Right lobe of liver (tissue), 6 donors: Measurements from ENCODE around the gene SVBP. TPM values are rescaled to one million over a fixed set of nuclear protein-coding genes. Genes with fewer than 3 reads are reported as not detected.
A peak's percentile ranks its signal among the peaks of the same experiment; 100 is the strongest.

Source experiments
- ATAC-seq, 4 donors: fragments of 200-7000 bp; cut with Tn5 transposase; one replicate each; pipeline ENCODE4 v1.9.1; 2020; ENCODE audit warnings: mild to moderate bottlenecking in 4 of 4, moderate library complexity in 4 of 4
- DNase-seq, 3 donors: peaks; one replicate each; pipeline ENCODE4 v3.0.0-alpha.2; 2020
- H3K27ac ChIP-seq, 3 donors: fragments of 200-600 bp; one replicate each; pipeline ENCODE4 v1.8.0; 2022
- H3K27me3 ChIP-seq, 2 donors: fragments of 200-600 bp; one replicate each; pipeline ENCODE4 v1.8.0; 2022
- H3K36me3 ChIP-seq, 4 donors: fragments of 200-600 bp; sonication (generic) in 1 of 4; one replicate each; pipeline versions ENCODE4 v1.5.1 to v1.8.0; 2017 to 2022; ENCODE audit warnings: control low read depth in 1 of 4
- H3K4me1 ChIP-seq, 4 donors: fragments of 200-600 bp; sonication (generic) in 1 of 4; one replicate each; pipeline versions ENCODE4 v1.5.1 to v1.8.0; 2017 to 2022; ENCODE audit warnings: control low read depth in 1 of 4
- H3K4me3 ChIP-seq, 3 donors: fragments of 200-600 bp; one replicate each; pipeline ENCODE4 v1.8.0; 2022
- H3K9me3 ChIP-seq, 4 donors: fragments of 200-600 bp; sonication (generic) in 1 of 4; one replicate each; pipeline versions ENCODE4 v1.5.1 to v1.8.0; 2017 to 2022; ENCODE audit warnings: control low read depth in 1 of 4
- POLR2A ChIP-seq: fragments of 450-650 bp; IDR thresholded peaks from one replicate; pipeline ENCODE4 v1.6.1; 2017; ENCODE audit warnings: antibody characterized with exemption, mild to moderate bottlenecking
- WGBS: methylation state at CpG from one replicate; pipeline ENCODE4 v1.1.6; 2018; ENCODE audit warnings: low coverage, low lambda C conversion rate; ENCODE audit not compliant: insufficient coverage; ENCODE audit errors: missing lambda C conversion rate; 5-methylcytosine and 5-hydroxymethylcytosine counted together
- intact Hi-C, 2 donors: fragments of 100-400 bp; cut with DNase I; formaldehyde crosslinking; loops; one replicate each; pipeline versions ENCODE4 v1.11.2 to v1.14.1; 2022
- total RNA-seq, 6 experiments: library from RNA; depleted of rRNA in 2 of 6; stranded (reverse); fragments of >200 nt in 2 of 6; fragmentation: NEBNext Ultra II Directional in 3 of 6; extraction: Animal tissue kit (Norgen Biotek cat#: 25700) in 3 of 6; gene quantifications; one replicate each; pipeline versions ENCODE4 v1.1.0 to v1.2.4, GENCODE V29; 2016 to 2023
- TF ChIP-seq, protein P1 (sequence below), 4 donors: fragments of 200-600 bp in 3 of 4; fragments of 450-650 bp in 1 of 4; IDR thresholded peaks; one replicate each; pipeline versions ENCODE4 v1.5.1 to v1.8.0; 2016 to 2022; ENCODE audit warnings: antibody characterized with exemption in 4 of 4, mild to moderate bottlenecking in 2 of 4
- donor health status: DM: no; HTN: yes; CAD: no.
- donor health status: DM: no; HTN: no; CAD: no.
- donor health status: DM: no; HTN: no; CAD: no.
- donor health status: DM: no; HTN: yes; CAD: no.
- donor health status: DM: no; HTN: yes; CAD: no.

Gene SVBP
- total RNA-seq, 6 experiments from 2014 or later: 6.0 to 12.8 (median 10.6) TPM

DNA sequence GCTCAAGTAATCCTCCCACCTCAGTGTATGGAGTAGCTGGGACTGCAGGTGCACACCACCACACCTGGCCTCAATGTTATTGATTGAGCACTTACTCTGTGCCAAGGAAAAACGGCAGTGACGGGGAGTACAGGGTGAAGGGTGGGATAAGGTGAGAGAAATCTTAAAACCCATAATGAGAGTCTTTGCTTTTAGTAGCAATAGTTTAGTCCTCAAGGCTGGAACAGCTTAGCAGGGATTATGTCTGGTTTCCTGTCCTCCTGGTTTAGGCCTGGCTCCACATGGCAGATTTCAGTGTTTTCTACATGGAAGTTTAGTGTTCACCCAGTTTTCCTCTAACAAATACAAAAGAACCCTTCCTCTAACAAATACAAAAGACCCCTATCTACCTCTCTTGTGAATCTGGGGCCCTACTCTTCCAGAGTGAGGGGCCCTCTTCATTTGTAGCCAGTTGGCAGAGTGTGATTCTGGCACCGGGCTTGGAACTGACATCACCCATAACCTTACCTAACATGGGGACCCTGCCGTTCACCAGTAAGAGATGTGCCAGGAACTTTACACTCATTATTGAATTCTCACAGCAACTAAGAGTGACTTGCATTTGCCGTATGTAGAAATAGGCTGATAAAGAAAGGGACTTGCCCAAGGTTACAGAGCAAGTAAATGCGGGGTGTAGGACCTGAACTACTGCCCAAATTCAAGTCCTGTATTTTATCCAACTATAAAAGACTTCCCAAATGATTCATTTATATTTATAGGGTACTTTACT lies 36.1 kb upstream of the SVBP start:
- H3K36me3 ChIP-seq: peaks cover 0 to 13% (median 6%) of the 10 kb centered on the region in 4 donors
- ATAC-seq (peak in 3 of 4 donors; percentile 35 to 82 (median 67)), DNase-seq (no peak)
- intact Hi-C loops: no loop called here
- H3K4me1 ChIP-seq: peaks cover 0 to 6% (median 0%) of the 10 kb centered on the region in 4 donors
- no peaks in the 10 kb centered on the region for H3K9me3 ChIP-seq
- WGBS: 42% methylated on average over 6 of the region's 6 CpGs
- no peaks in the 10 kb centered on the region for H3K27me3 ChIP-seq
- no peak for TF ChIP-seq POLR2A
- TF ChIP-seq, protein P1, sequence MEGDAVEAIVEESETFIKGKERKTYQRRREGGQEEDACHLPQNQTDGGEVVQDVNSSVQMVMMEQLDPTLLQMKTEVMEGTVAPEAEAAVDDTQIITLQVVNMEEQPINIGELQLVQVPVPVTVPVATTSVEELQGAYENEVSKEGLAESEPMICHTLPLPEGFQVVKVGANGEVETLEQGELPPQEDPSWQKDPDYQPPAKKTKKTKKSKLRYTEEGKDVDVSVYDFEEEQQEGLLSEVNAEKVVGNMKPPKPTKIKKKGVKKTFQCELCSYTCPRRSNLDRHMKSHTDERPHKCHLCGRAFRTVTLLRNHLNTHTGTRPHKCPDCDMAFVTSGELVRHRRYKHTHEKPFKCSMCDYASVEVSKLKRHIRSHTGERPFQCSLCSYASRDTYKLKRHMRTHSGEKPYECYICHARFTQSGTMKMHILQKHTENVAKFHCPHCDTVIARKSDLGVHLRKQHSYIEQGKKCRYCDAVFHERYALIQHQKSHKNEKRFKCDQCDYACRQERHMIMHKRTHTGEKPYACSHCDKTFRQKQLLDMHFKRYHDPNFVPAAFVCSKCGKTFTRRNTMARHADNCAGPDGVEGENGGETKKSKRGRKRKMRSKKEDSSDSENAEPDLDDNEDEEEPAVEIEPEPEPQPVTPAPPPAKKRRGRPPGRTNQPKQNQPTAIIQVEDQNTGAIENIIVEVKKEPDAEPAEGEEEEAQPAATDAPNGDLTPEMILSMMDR (IDR thresholded peaks at IDR 0.05): no peak
- peak overlapping the region in 1 of 3 donors; percentile 13 for H3K27ac ChIP-seq
- H3K4me3 ChIP-seq: no peak overlapping the region

DNA sequence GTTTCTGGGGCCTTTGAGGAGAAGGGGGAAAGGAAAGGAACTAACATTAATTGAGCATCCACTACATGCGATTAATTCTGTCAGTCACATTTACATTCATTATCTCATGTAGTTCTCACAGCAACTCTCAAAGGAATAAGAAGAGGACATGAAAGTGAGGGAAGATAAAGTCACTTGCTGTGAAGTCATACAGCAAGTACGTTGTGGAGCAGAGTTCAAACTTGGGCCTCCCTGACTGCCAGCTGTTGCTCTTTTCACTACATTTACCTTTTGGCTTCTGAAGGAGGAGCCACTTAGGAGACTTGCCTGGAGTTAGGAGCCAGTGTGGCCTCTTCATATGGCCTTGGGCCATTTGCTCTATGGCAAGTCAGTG lies 35.4 kb upstream of the SVBP start:
- Histone ChIP-seq H3K27ac (no peak overlapping the region), H3K9me3 (no peaks in the 10 kb centered on the region), H3K4me1 (peaks cover 0 to 11% (median 2%) of the 10 kb centered on the region in 4 donors), H3K4me3 (no peak overlapping the region), H3K36me3 (peaks cover 0 to 13% (median 6%) of the 10 kb centered on the region in 4 donors), H3K27me3 (no peaks in the 10 kb centered on the region)
- peak in 3 of 4 donors; percentile 15 to 39 (median 19) for ATAC-seq
- TF ChIP-seq, protein P1 (IDR thresholded peaks at IDR 0.05): no peak
- 50% methylated on average over 2 of the region's 2 CpGs for WGBS
- DNase-seq: no peak
- intact Hi-C loops: no loop called here

DNA sequence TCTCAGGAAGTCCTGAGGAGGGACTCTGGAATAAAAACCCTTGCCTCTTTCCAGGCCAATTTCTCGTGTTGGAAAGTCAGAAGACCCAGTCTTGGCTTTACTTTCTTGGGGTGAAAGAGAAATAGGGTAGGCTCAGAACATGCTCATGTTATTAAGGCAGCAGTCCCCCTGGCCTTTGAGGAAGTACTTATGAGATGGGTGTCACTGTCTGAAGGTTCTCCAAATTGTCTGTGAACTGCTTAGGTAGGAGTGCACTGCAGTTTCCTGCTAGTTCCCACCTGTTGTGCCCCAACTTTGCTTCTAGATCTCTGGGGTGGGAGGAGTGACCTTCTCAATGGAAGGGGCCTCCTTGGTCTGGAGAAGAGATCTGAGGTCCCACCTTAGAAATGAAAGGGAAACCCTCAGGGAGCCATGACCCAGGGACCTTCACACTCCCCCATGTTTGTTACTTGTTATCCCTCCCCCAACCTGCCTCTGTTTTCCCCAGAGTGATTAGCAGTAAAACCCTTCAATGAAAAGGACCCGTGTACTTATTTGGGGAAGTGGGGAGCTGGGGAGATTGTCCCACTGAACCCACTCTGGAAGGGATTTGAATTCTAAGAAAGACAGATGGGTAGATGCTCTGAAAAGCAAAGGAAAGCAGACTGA lies 34.9 kb upstream of the SVBP start:
- DNase-seq: no peak
- no peak overlapping the region for H3K27ac ChIP-seq
- H3K4me3 ChIP-seq: no peak overlapping the region
- H3K27me3 ChIP-seq: no peaks in the 10 kb centered on the region
- 94% methylated on average over 2 of the region's 2 CpGs for WGBS
- peaks cover 0 to 13% (median 6%) of the 10 kb centered on the region in 4 donors for H3K36me3 ChIP-seq
- no peaks in the 10 kb centered on the region for H3K9me3 ChIP-seq
- ATAC-seq: no peak
- peaks cover 0 to 16% (median 4%) of the 10 kb centered on the region in 4 donors for H3K4me1 ChIP-seq
- intact Hi-C loops: no loop called here
- no peak for TF ChIP-seq POLR2A
- TF ChIP-seq, protein P1 (IDR thresholded peaks at IDR 0.05): no peak

DNA sequence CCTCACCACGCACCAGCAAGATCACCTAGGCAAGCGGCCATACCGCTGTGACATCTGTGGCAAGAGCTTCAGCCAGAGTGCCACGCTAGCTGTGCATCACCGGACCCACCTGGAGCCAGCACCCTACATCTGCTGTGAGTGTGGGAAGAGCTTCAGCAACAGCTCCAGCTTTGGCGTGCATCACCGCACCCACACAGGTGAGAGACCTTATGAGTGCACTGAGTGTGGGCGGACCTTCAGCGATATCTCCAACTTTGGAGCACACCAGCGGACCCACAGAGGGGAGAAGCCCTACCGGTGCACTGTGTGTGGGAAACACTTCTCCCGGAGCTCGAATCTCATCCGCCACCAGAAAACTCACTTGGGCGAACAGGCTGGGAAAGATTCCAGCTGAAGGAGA lies 34.2 kb upstream of the SVBP start:
- Histone ChIP-seq H3K4me3 (no peak overlapping the region), H3K27ac (no peak overlapping the region), H3K27me3 (no peaks in the 10 kb centered on the region), H3K4me1 (peaks cover 0 to 18% (median 4%) of the 10 kb centered on the region in 4 donors), H3K9me3 (no peaks in the 10 kb centered on the region), H3K36me3 (peaks cover 0 to 13% (median 6%) of the 10 kb centered on the region in 4 donors)
- ATAC-seq (no peak), DNase-seq (no peak)
- intact Hi-C loops: no loop called here
- no peak for TF ChIP-seq POLR2A
- TF ChIP-seq, protein P1 (IDR thresholded peaks at IDR 0.05): no peak
- WGBS: no CpG with 5 or more reads among the region's 15 CpGs
